ENCODE results near the gene TPD52L1. TPM values are rescaled to one million over a fixed set of nuclear protein-coding genes. Genes with fewer than 3 reads are reported as not detected.

The TPD52L1 gene
- total and polyA plus RNA-seq, 2 of the 13 experiments (the other 11 are each of a cell fraction or from before 2014, with no cell fraction given) = 0.49 to 0.53 TPM

- Histone ChIP-seq H3K9me3 (ENCODE audit: low read length) (no peaks in the 10 kb centered on the region; the same call in 1 of the 2 replicates), H3K9ac (ENCODE audit: insufficient read depth, low read depth, low read length) (no peak overlapping the region), H3K27me3 (ENCODE audit: control insufficient read depth in 1 of 2, insufficient read depth in 2 of 2, low read length in 2 of 2) (peaks cover 0 to 3% of the 10 kb centered on the region in 2 experiments; a peak in 1 of 5 replicates), H3K4me1 (ENCODE audit: insufficient read depth, low read length) (no peaks in the 10 kb centered on the region), H3K27ac (ENCODE audit: extremely low read length, insufficient read depth, low read length) (no peak overlapping the region), H3K4me2 (ENCODE audit: low read depth, low read length) (no peak overlapping the region), H3K36me3 (replicated peaks in 1 of 2; ENCODE audit: control insufficient read depth in 1 of 2, insufficient read depth in 2 of 2, low read length in 2 of 2) (no peaks in the 10 kb centered on the region), H3K79me2 (ENCODE audit: insufficient read depth, low read length) (no peaks in the 10 kb centered on the region), H3K4me3 (replicated peaks in 1 of 3; ENCODE audit: insufficient read depth in 1 of 3, low read depth in 2 of 3, low read length in 3 of 3) (no peak overlapping the region), H4K20me1 (ENCODE audit: insufficient read depth, low read length) (no peaks in the 10 kb centered on the region), H2AFZ (ENCODE audit: low read length) (no peak overlapping the region)
- DNase-seq (ENCODE audit: low spot score) (no peak), FAIRE-seq (no peak), ATAC-seq (no peak)
- ChIA-PET CTCF (ENCODE audit: low intra/inter-chr PET ratio, low total read pairs) (no interaction called here), POLR2A (no interaction called here)
- intact Hi-C loops (cut with micrococcal nuclease; ENCODE audit: unreplicated experiment) (no loop called here), in situ Hi-C loops (cut with HindIII; ENCODE audit: extremely low pct_ligation_motif_present, low pct_unique_long_range_greater_than_20kb) (no loop called here)
- no TSS peak for BruUV-seq (replicated peaks)
- TF ChIP-seq ZNF772 (CRISPR knock-in tag; IDR thresholded peaks at IDR 0.05) (no peak), HNF4A (CRISPR knock-in tag; IDR thresholded peaks at IDR 0.05) (no peak), CREB3 (CRISPR knock-in tag; IDR thresholded peaks at IDR 0.05) (no peak), SRF (IDR thresholded peaks at IDR 0.05; ENCODE audit: low read depth, low read length) (no peak), ZSCAN22 (CRISPR knock-in tag; IDR thresholded peaks at IDR 0.05) (no peak), ZNF138 (CRISPR knock-in tag; IDR thresholded peaks at IDR 0.05; ENCODE audit: low read depth) (no peak), SKI (IDR thresholded peaks at IDR 0.05; ENCODE audit: partially characterized antibody) (no peak), SETDB1 (CRISPR knock-in tag; IDR thresholded peaks at IDR 0.05; ENCODE audit: borderline replicate concordance) (no peak), ZNF550 (CRISPR knock-in tag; IDR thresholded peaks at IDR 0.05; ENCODE audit: borderline replicate concordance) (no peak), TFDP1 (CRISPR knock-in tag; IDR thresholded peaks at IDR 0.05; ENCODE audit: borderline replicate concordance) (no peak), ZNF143 (CRISPR knock-in tag; IDR thresholded peaks at IDR 0.05) (no peak), PRDM4 (CRISPR knock-in tag; IDR thresholded peaks at IDR 0.05; ENCODE audit: borderline replicate concordance) (no peak)
- 33% methylated on average over 7 of the region's 7 CpGs for WGBS (ENCODE audit: low lambda C conversion rate)
Observed at GRCh38 chr6:125248136-125248535, 94.6 kb downstream of the TPD52L1 start.
